Measurements from ENCODE around the gene TREX2.

DNA sequence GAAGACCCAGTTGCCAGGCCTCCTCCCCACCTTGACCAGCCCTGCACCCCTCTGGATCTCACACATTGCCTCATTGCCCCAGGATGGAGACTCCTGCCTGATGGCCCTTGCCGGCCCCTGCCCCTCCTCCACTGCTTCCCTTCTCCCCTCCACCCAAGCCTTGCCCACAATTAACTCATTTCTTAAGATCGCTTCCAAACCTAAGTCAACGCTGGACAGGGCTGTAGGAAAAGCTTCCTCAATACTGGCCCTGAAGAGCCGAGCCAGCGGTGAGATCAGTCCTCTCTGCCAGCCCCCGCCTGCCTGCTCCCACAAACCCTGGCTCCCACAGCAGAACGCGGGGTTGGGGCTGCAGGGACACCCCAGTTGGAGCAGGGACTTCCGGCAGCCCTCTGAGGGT is 32.0 kb upstream of the TREX2 start:
- TF ChIP-seq, protein P1, sequence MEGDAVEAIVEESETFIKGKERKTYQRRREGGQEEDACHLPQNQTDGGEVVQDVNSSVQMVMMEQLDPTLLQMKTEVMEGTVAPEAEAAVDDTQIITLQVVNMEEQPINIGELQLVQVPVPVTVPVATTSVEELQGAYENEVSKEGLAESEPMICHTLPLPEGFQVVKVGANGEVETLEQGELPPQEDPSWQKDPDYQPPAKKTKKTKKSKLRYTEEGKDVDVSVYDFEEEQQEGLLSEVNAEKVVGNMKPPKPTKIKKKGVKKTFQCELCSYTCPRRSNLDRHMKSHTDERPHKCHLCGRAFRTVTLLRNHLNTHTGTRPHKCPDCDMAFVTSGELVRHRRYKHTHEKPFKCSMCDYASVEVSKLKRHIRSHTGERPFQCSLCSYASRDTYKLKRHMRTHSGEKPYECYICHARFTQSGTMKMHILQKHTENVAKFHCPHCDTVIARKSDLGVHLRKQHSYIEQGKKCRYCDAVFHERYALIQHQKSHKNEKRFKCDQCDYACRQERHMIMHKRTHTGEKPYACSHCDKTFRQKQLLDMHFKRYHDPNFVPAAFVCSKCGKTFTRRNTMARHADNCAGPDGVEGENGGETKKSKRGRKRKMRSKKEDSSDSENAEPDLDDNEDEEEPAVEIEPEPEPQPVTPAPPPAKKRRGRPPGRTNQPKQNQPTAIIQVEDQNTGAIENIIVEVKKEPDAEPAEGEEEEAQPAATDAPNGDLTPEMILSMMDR (optimal IDR thresholded peaks at IDR 0.05 in 1 of 3, IDR thresholded peaks at IDR 0.05 in 1 of 3, conservative IDR thresholded peaks at IDR 0.05 in 1 of 3; ENCODE audit: extremely low read depth in 1 of 3, insufficient read depth in 2 of 3, low read length in 3 of 3) = no peak
- no peak for TF ChIP-seq EZH2 (IDR thresholded peaks at IDR 0.05; ENCODE audit: low read length)
